ENCODE data around the gene CD244. TPM values are rescaled to one million over a fixed set of nuclear protein-coding genes. Genes with fewer than 3 reads are reported as not detected.

The CD244 gene
- total RNA-seq, 5 donors from 2014 or later (not counting 1 experiment from before 2014, with no cell fraction given), result 1.1 to 12.4 (median 2.9) TPM

- Mint-ChIP-seq H3K4me3 (peak overlapping the region in 2 of 3 donors; percentile 28 to 72), H3K27ac (peak overlapping the region; percentile 94 to 96), H3K4me1 (peaks cover 71 to 81% (median 72%) of the 10 kb centered on the region in 3 donors), H3K27me3 (no peaks in the 10 kb centered on the region), H3K36me3 (no peaks in the 10 kb centered on the region), H3K9me3 (no peaks in the 10 kb centered on the region)
- peak overlapping the region; percentile 9 to 19 for H3K4me3 ChIP-seq (ENCODE audit: control insufficient read depth in 1 of 2, extremely low read depth in 1 of 2, low read length in 1 of 2)
- ChIA-PET POLR2A (interaction anchor here (0.6 kb wide), 3 partner anchors 178 to 365 kb away, joined by 3 read pairs; no protein-coding TSS in a partner anchor), CTCF (interaction anchor here (0.5 to 7.2 kb wide), 25 partner anchors 11 to 529 kb away, joined by 3 to 73 read pairs (median 4); partner anchors contain the start of genes ITLN2 (in 2 of the 2), CD244 (in 1 of the 2), F11R (in 1 of the 2) and ITLN1 (in 1 of the 2))
- peak; percentile 72 to 93 (median 88) for DNase-seq
- peak overlapping the region; percentile 88 for H3K27ac ChIP-seq (ENCODE audit: low read length)
- H3K4me1 ChIP-seq (ENCODE audit: control insufficient read depth in 1 of 2, extremely low read depth in 1 of 2, insufficient read depth in 2 of 2, low read length in 2 of 2), result peaks cover 51 to 74% of the 10 kb centered on the region in 2 experiments
- no peaks in the 10 kb centered on the region for H3K27me3 ChIP-seq (replicated peaks in 1 of 2; ENCODE audit: control insufficient read depth in 2 of 2, extremely low read depth in 1 of 2, insufficient read depth in 2 of 2, low read length in 1 of 2)
- peak; percentile 98 to 99 (median 98) for ATAC-seq (replicated peaks in 1 of 4)
- 2% methylated on average over 8 of the region's 9 CpGs for WGBS (ENCODE audit: insufficient coverage)
- no peaks in the 10 kb centered on the region for H3K9me3 ChIP-seq
- peaks cover 0 to 10% of the 10 kb centered on the region in 2 donors for H3K36me3 ChIP-seq (ENCODE audit: control insufficient read depth in 2 of 2, extremely low read depth in 1 of 2, insufficient read depth in 1 of 2, low read length in 1 of 2)
Observed at GRCh38 chr1:160837558-160838205, 25.0 kb downstream of the CD244 start.

GRCh38 chr1:160836981-160837557 is 25.6 kb downstream of the CD244 start:
- peaks cover 0 to 10% of the 10 kb centered on the region in 2 donors for H3K36me3 ChIP-seq (ENCODE audit: control insufficient read depth in 2 of 2, extremely low read depth in 1 of 2, insufficient read depth in 1 of 2, low read length in 1 of 2)
- WGBS (ENCODE audit: insufficient coverage), result 67% methylated on average over 1 of the region's 4 CpGs
- H3K27ac ChIP-seq (ENCODE audit: low read length), result peak overlapping the region; percentile 88

DNA sequence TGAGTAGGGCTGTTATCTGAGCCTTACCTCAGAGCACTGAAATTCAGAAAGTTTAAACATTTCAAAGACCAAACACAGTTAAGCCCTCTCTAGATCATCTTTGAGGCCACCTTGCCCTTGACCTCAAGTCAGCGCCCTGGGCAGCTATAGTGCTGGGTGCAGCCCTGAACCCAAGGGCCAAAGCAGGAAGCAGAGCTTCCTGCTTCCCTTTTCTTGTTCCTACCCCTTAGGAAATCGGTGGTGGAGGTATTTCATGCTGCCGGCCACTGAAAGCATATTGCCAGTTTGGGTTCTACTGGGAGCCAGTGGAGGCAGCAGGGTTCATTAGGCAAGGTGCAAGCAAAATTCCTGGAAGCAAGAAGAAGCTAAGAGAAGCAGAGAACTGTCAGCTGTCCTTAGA is 26.1 kb downstream of the CD244 start:
- Mint-ChIP-seq H3K36me3 (no peaks in the 10 kb centered on the region), H3K27me3 (no peaks in the 10 kb centered on the region), H3K27ac (peak overlapping the region; percentile 86 to 92), H3K4me3 (peak overlapping the region in 2 of 3 donors; percentile 54 to 72), H3K9me3 (no peaks in the 10 kb centered on the region), H3K4me1 (peaks cover 67 to 77% (median 74%) of the 10 kb centered on the region in 3 donors)
- Histone ChIP-seq H3K9me3 (no peaks in the 10 kb centered on the region), H3K4me1 (ENCODE audit: control insufficient read depth in 1 of 2, extremely low read depth in 1 of 2, insufficient read depth in 2 of 2, low read length in 2 of 2) (peaks cover 51 to 74% of the 10 kb centered on the region in 2 experiments), H3K36me3 (ENCODE audit: control insufficient read depth in 2 of 2, extremely low read depth in 1 of 2, insufficient read depth in 1 of 2, low read length in 1 of 2) (peaks cover 0 to 13% of the 10 kb centered on the region in 2 donors), H3K27ac (ENCODE audit: low read length) (peak overlapping the region; percentile 88), H3K4me3 (ENCODE audit: control insufficient read depth in 1 of 2, extremely low read depth in 1 of 2, low read length in 1 of 2) (peak overlapping the region in 1 of 2 donors; percentile 4), H3K27me3 (replicated peaks in 1 of 2; ENCODE audit: control insufficient read depth in 2 of 2, extremely low read depth in 1 of 2, insufficient read depth in 2 of 2, low read length in 1 of 2) (no peaks in the 10 kb centered on the region)
- ChIA-PET POLR2A (interaction anchor here (0.5 to 0.7 kb wide), 4 partner anchors 43 to 281 kb away, joined by 3 to 8 read pairs (median 3); partner anchors contain the start of gene F11R (in 1 of the 2)), CTCF (interaction anchor here (0.8 to 7.2 kb wide), 18 partner anchors 10 to 117 kb away, joined by 3 to 73 read pairs (median 6); partner anchors contain the start of genes ITLN2 (in 2 of the 2), ITLN1 (in 1 of the 2) and LY9 (in 1 of the 2))
- ATAC-seq (replicated peaks in 1 of 4) (no peak), DNase-seq (no peak)
- 0% methylated on average over 1 of the region's 3 CpGs for WGBS (ENCODE audit: insufficient coverage)

More at GRCh38 chr1:160836981-160837557, 25.6 kb downstream of the CD244 start:
- Mint-ChIP-seq H3K4me1 (peaks cover 70 to 79% (median 74%) of the 10 kb centered on the region in 3 donors), H3K27ac (peak overlapping the region; percentile 86 to 92), H3K9me3 (no peaks in the 10 kb centered on the region), H3K36me3 (no peaks in the 10 kb centered on the region), H3K4me3 (peak overlapping the region in 1 of 3 donors; percentile 72), H3K27me3 (no peaks in the 10 kb centered on the region)
- ChIA-PET CTCF (interaction anchor here (0.5 to 7.2 kb wide), 28 partner anchors 11 to 530 kb away, joined by 3 to 73 read pairs (median 4); partner anchors contain the start of genes ITLN2 (in 2 of the 2), CD244 (in 1 of the 2), F11R (in 1 of the 2) and ITLN1 (in 1 of the 2)), POLR2A (interaction anchor here (0.6 to 0.7 kb wide), 4 partner anchors 179 to 364 kb away, joined by 3 read pairs; partner anchors contain the start of gene F11R (in 1 of the 2))
- peaks cover 51 to 74% of the 10 kb centered on the region in 2 experiments for H3K4me1 ChIP-seq (ENCODE audit: control insufficient read depth in 1 of 2, extremely low read depth in 1 of 2, insufficient read depth in 2 of 2, low read length in 2 of 2)
- H3K27me3 ChIP-seq (replicated peaks in 1 of 2; ENCODE audit: control insufficient read depth in 2 of 2, extremely low read depth in 1 of 2, insufficient read depth in 2 of 2, low read length in 1 of 2), result no peaks in the 10 kb centered on the region
- DNase-seq (no peak), ATAC-seq (replicated peaks in 1 of 4) (peak in 1 of 4 experiments; percentile 1)
- no peak overlapping the region for H3K4me3 ChIP-seq (ENCODE audit: control insufficient read depth in 1 of 2, extremely low read depth in 1 of 2, low read length in 1 of 2)
- H3K9me3 ChIP-seq, result no peaks in the 10 kb centered on the region

- no peak overlapping the region for H3K4me3 ChIP-seq (ENCODE audit: control insufficient read depth in 1 of 2, extremely low read depth in 1 of 2, low read length in 1 of 2)
- Mint-ChIP-seq H3K4me1 (peaks cover 66 to 80% (median 75%) of the 10 kb centered on the region in 3 donors), H3K4me3 (peak overlapping the region in 1 of 3 donors; percentile 72), H3K27ac (peak overlapping the region; percentile 86 to 92), H3K27me3 (no peaks in the 10 kb centered on the region), H3K36me3 (no peaks in the 10 kb centered on the region), H3K9me3 (no peaks in the 10 kb centered on the region)
- ATAC-seq (replicated peaks in 1 of 4), result no peak
- ChIA-PET CTCF (interaction anchor here (0.5 to 7.2 kb wide), 18 partner anchors 9 to 385 kb away, joined by 3 to 73 read pairs (median 4); partner anchors contain the start of genes ITLN2 (in 1 of the 2) and LY9 (in 1 of the 2)), POLR2A (interaction anchor here in 1 of 2 donors (0.5 to 0.6 kb wide), 2 partner anchors 44 to 155 kb away, joined by 3 to 8 read pairs; no protein-coding TSS in a partner anchor)
- 97% methylated on average over 3 of the region's 3 CpGs for WGBS (ENCODE audit: insufficient coverage)
- DNase-seq, result no peak
- peaks cover 0 to 12% of the 10 kb centered on the region in 2 donors for H3K36me3 ChIP-seq (ENCODE audit: control insufficient read depth in 2 of 2, extremely low read depth in 1 of 2, insufficient read depth in 1 of 2, low read length in 1 of 2)
- H3K4me1 ChIP-seq (ENCODE audit: control insufficient read depth in 1 of 2, extremely low read depth in 1 of 2, insufficient read depth in 2 of 2, low read length in 2 of 2), result peaks cover 51 to 69% of the 10 kb centered on the region in 2 experiments
- H3K27me3 ChIP-seq (replicated peaks in 1 of 2; ENCODE audit: control insufficient read depth in 2 of 2, extremely low read depth in 1 of 2, insufficient read depth in 2 of 2, low read length in 1 of 2), result no peaks in the 10 kb centered on the region
- H3K27ac ChIP-seq (ENCODE audit: low read length), result peak overlapping the region; percentile 88
- H3K9me3 ChIP-seq, result no peaks in the 10 kb centered on the region
Observed at GRCh38 chr1:160835751-160836150, 26.9 kb downstream of the CD244 start.

DNA sequence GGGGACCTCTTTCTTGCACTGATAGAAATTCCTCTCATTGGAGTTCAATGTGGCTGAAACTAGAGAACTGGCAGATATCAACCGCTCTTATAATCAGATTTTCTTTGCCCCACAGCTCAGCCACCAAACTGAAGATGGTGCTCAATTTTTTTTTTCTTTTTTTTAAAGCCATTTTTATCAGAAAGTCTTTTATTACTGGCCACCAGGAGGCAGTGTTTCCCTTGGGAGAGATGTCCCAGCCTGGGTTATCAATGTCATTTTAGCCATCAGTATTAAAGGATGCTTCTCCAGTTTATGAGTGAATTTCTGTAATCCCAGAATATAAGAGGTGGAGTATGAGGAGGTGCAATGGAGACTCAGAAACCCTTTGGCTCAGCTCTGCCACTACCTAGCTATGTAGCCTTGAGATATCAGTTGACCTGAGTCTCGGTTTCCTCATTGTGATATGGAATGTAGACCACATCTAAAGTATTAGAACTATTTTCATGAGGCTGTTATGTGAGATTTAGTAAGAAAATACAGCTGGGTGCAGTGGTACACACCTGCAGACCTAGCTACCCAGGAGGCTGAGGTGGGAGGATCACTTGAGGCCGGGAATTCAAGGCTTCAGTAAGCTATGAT is 27.6 kb downstream of the CD244 start:
- H3K4me3 Mint-ChIP-seq, result peak overlapping the region in 1 of 3 donors; percentile 61
- H3K36me3 Mint-ChIP-seq, result no peaks in the 10 kb centered on the region
- H3K27me3 Mint-ChIP-seq, result no peaks in the 10 kb centered on the region
- H3K4me1 Mint-ChIP-seq, result peaks cover 70 to 85% (median 76%) of the 10 kb centered on the region in 3 donors
- H3K27ac Mint-ChIP-seq, result peak overlapping the region; percentile 79 to 88
- peak overlapping the region; percentile 2 for H3K27ac ChIP-seq (ENCODE audit: low read length)
- H3K27me3 ChIP-seq (replicated peaks in 1 of 2; ENCODE audit: control insufficient read depth in 2 of 2, extremely low read depth in 1 of 2, insufficient read depth in 2 of 2, low read length in 1 of 2), result no peaks in the 10 kb centered on the region
- no peaks in the 10 kb centered on the region for H3K9me3 Mint-ChIP-seq
- H3K36me3 ChIP-seq (ENCODE audit: control insufficient read depth in 2 of 2, extremely low read depth in 1 of 2, insufficient read depth in 1 of 2, low read length in 1 of 2), result peaks cover 0 to 15% of the 10 kb centered on the region in 2 donors
- peaks cover 51 to 62% of the 10 kb centered on the region in 2 experiments for H3K4me1 ChIP-seq (ENCODE audit: control insufficient read depth in 1 of 2, extremely low read depth in 1 of 2, insufficient read depth in 2 of 2, low read length in 2 of 2)
- ATAC-seq (replicated peaks in 1 of 4) (no peak), DNase-seq (peak in 16 of 35 experiments; percentile 7 to 83 (median 38))
- ChIA-PET CTCF (interaction anchor here (0.6 to 7.2 kb wide), 23 partner anchors 9 to 200 kb away, joined by 3 to 73 read pairs (median 3); partner anchors contain the start of genes CD244 (in 1 of the 2), ITLN2 (in 1 of the 2) and LY9 (in 1 of the 2)), POLR2A (no interaction called here)
- no peaks in the 10 kb centered on the region for H3K9me3 ChIP-seq
- WGBS (ENCODE audit: insufficient coverage), result no CpG with 5 or more reads among the region's 3 CpGs
- no peak overlapping the region for H3K4me3 ChIP-seq (ENCODE audit: control insufficient read depth in 1 of 2, extremely low read depth in 1 of 2, low read length in 1 of 2)

Measured in T-cell (primary cell).